Suppressor macrophage treated with lipopolysaccharide for 1 hour (primary cell): ENCODE results near the gene SMO.

Source experiments
- DNase-seq, 3 donors: peaks; one replicate each; pipeline ENCODE4 v3.0.0-alpha.2; 2020 to 2022

Gene SMO

GRCh38 chr7:129188372-129188891 is at the start of gene SMO:
Gene SMO, plus strand, starts transcription at chr7:129188633. Its CDS starts 519 bp downstream, at chr7:129189152.
- DNase-seq = peak in 1 of 3 donors; percentile 40

GRCh38 chr7:129143724-129144094 is 44.7 kb upstream of the SMO start:
- DNase-seq = no peak

GRCh38 chr7:129144095-129144833 is 44.2 kb upstream of the SMO start, which contains the start of gene TSPAN33:
Gene TSPAN33, plus strand, starts transcription at chr7:129144707. Its CDS starts 274 bp downstream, at chr7:129144981.
- peak; percentile 81 to 94 (median 86) for DNase-seq

GRCh38 chr7:129144834-129145668 is 43.4 kb upstream of the SMO start:
- peak in 2 of 3 donors; percentile 41 to 60 for DNase-seq

- DNase-seq = peak; percentile 39 to 79 (median 67)
These were observed 42.0 kb upstream of the SMO start for GRCh38 chr7:129146237-129146979.

- DNase-seq = peak; percentile 81 to 89 (median 86)
These were observed 40.7 kb upstream of the SMO start for GRCh38 chr7:129147731-129148130.

- DNase-seq = peak; percentile 34 to 58 (median 51)
These were observed 38.9 kb upstream of the SMO start for GRCh38 chr7:129149511-129149910.

GRCh38 chr7:129150199-129150996 is 38.0 kb upstream of the SMO start:
- DNase-seq = peak; percentile 40 to 67 (median 50)

- no peak for DNase-seq
These were observed 30.8 kb upstream of the SMO start for GRCh38 chr7:129157651-129158050.

- no peak for DNase-seq
These were observed 28.9 kb upstream of the SMO start for GRCh38 chr7:129159539-129159938.

- no peak for DNase-seq
These were observed 28.1 kb upstream of the SMO start for GRCh38 chr7:129160161-129160905.

GRCh38 chr7:129161524-129162225 is 26.8 kb upstream of the SMO start:
- DNase-seq = no peak

GRCh38 chr7:129162732-129163131 is 25.7 kb upstream of the SMO start:
- no peak for DNase-seq

GRCh38 chr7:129163875-129164544 is 24.4 kb upstream of the SMO start:
- DNase-seq = peak; percentile 74 to 81 (median 74)

- DNase-seq = no peak
These were observed 21.7 kb upstream of the SMO start for GRCh38 chr7:129166745-129167144.

- no peak for DNase-seq
These were observed 20.6 kb upstream of the SMO start for GRCh38 chr7:129167817-129168216.

- DNase-seq = no peak
These were observed 20.0 kb upstream of the SMO start for GRCh38 chr7:129168231-129169021.

GRCh38 chr7:129169171-129169671 is 19.2 kb upstream of the SMO start:
- DNase-seq = peak in 1 of 3 donors; percentile 62
